CD4-positive, alpha-beta T cell treated with Interleukin-17A for 1 hour (primary cell): ENCODE results near the gene CIAO3.

ENCODE experiments used
- DNase-seq: peaks from one replicate; pipeline ENCODE4 v3.0.0-alpha.2; 2020

Gene CIAO3

DNA sequence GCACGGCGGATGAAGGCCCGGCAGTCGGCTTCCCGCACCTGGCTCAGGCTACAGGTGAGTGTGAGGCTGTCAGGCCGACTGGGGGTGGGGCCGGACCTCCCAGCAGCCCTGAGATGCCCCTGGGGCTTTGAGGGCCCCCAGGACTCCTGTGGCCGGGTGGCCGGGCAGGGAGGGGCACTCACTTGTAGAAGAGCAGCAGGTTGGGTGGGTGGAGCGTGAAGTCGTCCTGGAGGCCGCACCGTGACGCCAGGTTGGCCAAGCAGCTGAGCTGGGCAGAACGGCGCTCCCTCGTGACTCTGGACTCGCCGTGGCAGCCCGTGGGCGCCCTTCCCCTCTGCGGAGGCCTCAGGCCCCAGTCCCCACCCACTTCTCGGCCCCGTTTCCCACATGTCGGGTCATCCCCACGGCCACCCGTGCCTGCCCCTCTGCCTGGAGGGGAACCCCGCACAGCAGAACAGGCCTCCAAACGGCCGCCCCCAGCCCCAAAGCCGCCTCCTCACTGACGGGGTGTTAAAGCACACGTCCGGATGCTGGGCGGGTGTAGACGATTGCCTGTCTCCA, 34.5 kb upstream of the CIAO3 start:
- DNase-seq, result no peak

DNA sequence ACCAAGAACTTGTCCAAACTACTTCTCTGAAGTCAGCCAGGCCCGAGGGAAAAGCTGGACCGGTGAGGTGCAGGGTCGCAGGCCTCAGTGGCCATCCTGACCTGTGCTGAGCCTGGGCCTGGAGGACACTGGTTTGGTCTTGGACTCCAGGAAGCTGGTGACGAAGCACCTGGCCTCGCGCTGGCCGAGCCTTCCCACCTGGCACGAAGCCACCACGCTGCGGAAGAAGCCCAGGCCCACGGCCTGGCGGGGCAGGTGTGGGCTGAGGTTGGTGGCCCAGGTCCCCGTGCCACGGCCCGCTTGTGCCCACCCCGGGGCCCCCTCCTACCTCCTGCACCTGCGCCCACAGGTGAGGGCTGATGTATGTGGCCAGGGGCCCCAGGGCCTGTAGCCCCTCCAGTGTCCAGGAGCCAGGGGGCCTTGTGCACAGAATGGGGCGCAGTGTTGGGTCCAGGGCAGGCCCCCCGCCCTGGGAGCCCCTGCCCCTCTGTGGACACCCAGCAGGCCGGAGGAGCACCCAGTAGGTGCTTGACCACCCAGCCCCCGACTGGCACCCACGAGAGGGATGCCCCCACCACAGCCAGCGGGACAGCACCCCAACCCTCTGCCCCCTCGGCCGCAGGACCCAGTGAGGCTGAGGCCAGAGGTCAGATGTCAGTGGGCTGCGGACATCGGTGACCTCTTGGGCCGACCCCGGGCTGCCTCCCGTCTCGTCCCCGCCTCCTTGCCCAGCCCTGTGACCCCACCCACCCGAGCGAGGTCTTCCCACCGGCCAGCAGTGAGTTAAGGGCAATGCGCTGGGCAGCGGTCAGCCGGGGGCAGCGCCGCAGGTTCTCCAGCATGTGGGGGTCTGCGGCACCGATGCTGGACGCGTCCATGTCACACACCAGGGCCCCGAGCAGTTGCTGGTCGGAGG, 33.5 kb upstream of the CIAO3 start:
- DNase-seq, result no peak

DNA sequence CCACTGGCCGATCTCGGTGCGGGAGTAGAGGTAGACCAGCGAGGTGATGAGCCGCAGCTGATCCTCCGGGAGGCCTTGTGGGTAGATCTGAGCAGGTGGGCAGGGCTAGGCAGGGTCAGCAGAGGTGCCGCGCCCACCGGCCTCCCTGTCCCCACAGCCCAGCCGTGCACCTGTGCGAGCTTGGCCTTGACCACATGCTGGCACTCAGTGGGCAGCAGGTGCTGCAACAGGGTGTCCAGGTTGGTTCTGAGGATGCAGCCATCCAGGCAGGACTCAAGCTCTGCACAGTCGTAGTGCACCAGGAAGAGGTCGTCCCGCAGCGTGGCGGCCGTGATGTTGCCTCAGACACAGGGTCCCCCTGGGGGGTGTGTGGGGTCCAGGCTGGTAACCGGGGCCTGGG, 32.2 kb upstream of the CIAO3 start:
- DNase-seq, result no peak

DNA sequence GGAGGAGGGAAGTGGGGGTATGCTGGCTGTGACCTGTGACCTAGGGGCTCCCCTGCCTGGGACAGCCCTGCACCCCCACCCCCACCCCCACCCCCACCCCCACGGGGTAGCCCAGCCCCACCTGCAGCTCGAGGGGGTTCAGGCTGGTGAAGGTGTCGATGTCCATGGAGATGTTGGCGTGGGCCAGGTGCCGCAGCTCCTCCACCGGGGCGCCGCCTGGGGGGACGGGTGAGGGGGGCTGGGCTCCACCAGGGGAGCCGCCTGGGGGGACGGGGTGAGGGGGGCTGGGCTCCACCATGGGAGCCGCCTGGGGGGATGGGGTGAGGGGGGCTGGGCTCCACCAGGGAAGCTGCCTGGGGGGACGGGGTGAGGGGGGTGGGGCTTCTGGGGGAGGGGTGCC, 29.6 kb upstream of the CIAO3 start:
- DNase-seq, result no peak

DNA sequence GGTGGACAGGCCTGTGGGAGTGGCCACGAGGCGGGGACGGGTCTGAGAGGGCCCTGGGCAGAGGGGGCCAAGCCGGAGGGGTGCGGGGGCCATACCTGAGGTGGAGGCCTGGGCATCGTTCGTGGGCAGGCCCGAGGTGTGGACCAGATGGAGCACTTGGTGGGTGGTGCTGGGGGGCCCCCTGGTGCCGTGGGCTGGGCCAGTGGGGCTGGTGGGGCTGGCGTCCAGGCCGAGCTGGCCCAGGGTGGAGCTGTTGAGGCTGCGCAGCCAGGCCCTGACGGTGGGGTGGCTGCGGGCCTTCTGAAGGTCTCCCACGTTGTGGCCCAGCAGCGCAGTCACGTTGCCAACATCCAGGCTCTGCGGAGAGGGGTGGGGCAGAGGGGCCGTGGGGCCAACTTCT, 29.1 kb upstream of the CIAO3 start:
- DNase-seq, result no peak

DNA sequence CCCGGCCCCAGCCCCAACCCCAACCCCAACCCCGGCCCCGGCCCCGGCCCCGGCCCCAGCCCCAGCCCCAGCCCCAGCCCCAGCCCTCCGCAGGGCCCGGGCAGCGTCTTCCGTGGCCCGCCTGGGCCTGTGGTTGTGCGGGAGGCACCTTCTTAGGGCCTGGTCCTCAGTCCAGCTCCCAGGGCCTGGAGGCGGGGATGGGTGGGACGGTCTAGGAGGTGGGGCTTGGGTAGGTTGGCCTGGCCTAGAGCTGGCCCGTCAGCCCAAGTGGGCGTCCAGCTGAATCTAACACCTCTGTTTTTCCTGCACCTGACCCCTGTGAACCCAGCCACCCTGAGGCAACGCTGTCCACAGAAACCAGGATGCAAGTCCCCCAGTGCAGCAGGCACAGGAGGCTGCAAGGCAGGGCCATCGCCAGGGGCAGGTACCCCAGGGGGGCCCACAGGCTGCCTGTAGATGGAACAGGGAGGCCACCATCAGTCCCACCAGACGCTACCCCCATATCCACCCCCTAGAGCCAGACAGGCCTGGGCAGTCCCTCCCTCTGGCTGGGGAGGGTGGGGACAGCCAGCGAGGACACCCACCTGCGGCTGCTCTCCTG, 28.5 kb upstream of the CIAO3 start:
- DNase-seq, result no peak

DNA sequence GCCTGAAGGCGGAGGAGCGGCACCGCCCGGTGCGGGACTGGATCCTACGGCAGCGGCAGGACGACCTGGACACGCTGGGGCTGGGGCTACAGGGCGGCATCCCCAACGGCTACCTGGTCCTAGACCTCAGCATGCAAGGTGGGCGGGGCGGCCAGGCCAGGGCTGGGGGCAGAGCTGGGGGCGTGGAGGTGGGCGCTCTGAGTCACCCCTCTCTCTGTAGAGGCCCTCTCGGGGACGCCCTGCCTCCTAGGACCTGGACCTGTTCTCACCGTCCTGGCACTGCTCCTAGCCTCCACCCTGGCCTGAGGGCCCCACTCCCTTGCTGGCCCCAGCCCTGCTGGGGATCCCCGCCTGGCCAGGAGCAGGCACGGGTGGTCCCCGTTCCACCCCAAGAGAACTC, 27.6 kb upstream of the CIAO3 start:
- DNase-seq, result no peak

DNA sequence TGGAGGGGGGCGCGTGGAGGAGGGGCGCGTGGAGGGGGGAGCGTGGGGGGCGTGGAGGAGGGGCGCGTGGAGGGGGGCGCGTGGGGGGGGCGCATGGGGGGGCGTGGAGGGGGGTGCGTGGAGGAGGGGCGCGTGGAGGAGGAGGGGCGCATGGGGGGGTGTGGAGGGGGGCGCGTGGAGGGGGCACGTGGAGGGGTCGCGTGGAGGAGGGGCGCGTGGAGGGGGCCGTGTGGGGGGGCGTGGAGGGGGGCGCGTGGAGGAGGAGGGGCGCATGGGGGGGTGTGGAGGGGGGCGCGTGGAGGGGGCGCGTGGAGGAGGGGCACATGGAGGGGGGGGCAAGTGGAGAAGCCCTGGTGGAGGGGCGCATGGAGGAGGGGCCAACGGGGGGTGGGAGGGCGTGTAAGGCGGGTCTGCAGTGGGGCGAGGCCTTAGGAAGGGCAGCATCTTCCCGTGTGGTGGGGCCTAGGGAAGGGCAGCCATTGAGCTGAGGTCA, 27.0 kb upstream of the CIAO3 start:
- DNase-seq, result no peak

DNA sequence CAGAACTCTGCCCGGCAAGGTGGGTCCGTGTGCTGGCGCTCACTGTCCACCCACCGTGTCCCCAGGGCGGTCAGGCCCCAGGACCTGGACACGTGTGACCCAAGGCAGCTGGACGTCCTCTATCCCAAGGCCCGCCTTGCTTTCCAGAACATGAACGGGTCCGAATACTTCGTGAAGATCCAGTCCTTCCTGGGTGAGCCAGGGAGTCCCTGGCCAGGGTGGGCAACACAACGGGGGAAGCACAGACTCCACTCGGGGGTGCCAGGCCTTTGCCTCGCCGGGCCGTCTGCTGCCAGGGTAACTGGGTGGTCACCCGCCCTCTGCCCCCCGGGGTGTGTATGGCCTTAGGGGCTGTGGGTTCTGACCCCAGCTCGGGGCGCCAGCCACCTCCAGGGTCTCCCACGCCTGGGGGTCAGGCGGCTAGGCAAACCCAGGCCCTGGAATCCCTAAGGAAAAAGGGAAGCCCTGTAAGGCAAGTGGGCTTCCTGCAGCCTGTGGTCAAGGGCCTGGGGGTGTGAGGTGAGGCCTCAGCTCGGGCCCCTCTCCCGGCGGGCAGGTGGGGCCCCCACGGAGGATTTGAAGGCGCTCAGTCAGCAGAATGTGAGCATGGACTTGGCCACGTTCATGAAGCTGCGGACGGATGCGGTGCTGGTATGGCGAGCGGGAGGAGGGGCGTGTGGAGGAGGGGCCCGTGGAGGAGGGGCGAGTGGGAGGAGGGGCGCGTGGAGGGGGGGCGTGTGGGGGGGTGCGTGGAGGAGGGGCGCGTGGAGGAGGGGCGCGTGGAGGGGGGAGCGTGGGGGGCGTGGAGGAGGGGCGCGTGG, 26.2 kb upstream of the CIAO3 start:
- DNase-seq, result no peak

DNA sequence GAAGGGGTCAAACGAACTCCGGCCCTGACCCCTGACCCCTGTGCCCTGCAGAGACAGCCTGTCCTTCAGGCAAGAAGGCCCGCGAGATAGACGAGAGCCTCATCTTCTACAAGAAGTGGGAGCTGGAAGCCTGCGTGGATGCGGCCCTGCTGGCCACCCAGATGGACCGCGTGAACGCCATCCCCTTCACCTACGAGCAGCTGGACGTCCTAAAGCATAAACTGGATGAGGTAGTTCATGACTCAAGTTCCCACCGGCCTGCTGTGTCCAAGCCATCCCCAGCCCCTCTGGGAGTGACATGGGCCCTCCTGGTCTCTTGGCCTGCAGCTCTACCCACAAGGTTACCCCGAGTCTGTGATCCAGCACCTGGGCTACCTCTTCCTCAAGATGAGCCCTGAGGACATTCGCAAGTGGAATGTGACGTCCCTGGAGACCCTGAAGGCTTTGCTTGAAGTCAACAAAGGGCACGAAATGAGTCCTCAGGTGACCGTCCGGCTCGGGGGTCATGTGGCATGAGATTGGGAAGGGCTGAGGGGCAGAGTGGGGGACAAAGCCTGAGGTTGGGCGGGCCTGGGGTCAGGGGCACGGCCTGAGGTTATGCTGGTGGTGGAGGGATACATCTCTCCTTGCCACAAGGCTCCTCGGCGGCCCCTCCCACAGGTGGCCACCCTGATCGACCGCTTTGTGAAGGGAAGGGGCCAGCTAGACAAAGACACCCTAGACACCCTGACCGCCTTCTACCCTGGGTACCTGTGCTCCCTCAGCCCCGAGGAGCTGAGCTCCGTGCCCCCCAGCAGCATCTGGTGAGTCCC, 25.4 kb upstream of the CIAO3 start:
- no peak for DNase-seq

DNA sequence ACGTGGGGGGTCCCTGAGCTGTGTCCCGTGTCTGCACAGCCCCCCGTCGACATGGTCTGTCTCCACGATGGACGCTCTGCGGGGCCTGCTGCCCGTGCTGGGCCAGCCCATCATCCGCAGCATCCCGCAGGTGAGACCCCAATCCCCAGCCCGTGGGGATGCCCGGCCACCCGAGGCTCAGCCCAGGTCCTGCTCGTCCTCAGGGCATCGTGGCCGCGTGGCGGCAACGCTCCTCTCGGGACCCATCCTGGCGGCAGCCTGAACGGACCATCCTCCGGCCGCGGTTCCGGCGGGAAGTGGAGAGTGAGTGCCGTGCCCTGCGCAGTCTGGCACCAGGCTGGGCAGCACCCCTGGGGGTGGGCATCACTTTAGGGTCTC, 24.7 kb upstream of the CIAO3 start:
- no peak for DNase-seq

DNA sequence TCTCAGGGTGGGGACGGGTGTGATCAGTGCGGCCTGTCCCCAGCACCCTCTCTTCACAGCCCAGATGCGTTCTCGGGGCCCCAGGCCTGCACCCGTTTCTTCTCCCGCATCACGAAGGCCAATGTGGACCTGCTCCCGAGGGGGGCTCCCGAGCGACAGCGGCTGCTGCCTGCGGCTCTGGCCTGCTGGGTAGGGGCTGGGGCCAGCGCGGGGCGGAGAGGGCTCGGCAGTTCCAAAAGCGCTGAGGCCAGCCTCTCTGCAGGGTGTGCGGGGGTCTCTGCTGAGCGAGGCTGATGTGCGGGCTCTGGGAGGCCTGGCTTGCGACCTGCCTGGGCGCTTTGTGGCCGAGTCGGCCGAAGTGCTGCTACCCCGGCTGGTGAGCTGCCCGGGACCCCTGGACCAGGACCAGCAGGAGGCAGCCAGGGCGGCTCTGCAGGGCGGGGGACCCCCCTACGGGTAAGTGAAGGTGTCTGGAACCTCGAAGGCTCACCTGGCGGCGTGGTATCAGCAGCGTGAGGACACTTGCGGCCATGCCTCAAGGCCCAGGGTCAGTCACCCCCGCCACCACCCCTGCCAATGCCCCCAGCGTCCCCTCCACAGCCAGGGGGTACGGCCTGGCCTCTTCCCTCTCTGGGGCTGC, 24.2 kb upstream of the CIAO3 start:
- no peak for DNase-seq

DNA sequence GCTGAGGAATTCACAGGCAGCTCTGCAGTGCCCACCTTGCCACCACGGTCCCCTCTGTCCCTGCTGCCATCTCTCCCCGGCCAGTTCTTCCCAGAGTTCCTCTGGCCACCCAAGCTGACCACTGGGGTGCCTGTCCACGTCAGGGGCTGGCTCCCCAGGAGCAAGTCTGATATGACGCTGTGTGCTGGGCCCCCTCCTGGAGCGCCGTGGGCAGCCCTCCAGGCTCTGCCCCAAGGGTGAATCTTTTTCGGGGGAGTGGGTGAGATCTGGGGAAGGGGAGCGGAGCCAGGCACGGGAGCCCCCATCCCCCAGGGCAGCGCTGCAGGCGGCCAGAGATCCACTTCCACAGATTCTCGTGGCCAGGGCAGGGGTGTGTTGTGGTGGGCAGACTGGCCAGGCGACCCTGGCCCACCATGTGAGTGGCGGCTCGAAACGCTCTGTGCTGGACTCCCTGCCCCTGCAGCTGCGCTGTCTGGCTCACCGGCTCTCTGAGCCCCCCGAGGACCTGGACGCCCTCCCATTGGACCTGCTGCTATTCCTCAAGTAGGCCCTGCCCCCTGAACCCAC, 23.5 kb upstream of the CIAO3 start:
- DNase-seq, result no peak

DNA sequence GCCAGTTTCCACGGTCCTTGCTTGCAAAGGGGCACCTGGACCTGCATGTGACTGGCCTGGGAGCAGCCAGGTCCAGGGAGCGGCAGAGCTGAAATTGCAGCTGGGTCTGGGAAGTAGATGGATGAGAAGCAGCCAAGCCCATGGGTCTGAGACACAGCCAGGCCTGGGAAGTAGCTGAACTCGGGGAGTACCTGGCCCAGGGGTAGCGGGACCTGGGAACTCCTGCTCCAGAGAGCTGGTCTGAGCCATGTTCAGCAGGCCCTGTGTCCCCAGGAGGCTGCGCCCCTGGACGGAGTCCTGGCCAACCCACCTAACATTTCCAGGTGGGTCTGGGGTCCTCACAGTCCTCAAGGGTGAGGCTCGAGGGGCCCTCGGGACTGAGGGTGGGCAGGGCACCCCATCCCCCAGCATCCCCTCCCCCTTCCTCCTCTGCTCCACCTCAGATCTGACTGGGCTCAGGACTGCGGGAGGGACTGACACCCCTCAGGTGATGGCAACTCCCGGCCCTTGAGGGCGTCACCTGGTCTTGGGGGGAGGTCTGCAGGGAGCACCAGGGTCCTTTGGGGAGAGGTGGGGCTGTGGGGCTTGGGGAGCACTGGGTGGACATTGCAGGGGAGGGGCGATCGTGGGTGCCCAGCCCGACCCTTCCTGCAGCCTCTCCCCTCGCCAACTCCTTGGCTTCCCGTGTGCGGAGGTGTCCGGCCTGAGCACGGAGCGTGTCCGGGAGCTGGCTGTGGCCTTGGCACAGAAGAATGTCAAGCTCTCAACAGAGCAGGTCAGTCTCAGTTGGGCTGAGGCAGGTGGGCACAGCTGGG, 22.8 kb upstream of the CIAO3 start:
- DNase-seq, result no peak

DNA sequence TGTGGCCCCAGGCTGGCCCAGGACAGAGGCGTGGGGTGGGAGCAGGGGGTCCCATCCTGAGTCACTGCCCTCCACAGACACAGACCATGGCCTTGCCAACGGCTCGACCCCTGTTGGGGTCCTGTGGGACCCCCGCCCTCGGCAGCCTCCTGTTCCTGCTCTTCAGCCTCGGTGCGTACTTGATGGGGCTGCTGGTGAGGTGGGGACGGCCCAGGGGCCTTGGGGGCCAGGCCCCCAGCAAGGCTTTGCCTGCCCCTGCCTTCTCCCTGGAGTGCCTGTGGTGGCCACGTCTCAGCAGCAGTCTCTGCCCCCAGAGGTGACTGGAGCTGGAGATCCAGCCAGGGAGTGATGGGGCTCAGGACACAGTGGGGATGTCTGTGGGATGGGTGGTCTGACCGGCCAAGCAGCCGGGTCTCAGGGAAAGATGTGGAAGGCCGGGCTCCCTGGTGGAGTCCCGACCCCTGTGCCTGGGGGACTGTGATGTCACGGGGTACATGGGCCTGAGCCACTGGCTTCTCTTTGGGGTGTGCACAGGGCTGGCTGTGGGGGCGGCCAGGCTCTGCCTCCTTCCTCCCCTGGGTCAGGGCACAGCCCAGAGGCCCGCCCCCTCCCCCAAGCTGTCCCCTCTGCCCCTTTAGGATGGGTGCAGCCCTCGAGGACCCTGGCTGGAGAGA, 21.9 kb upstream of the CIAO3 start:
- DNase-seq, result no peak

DNA sequence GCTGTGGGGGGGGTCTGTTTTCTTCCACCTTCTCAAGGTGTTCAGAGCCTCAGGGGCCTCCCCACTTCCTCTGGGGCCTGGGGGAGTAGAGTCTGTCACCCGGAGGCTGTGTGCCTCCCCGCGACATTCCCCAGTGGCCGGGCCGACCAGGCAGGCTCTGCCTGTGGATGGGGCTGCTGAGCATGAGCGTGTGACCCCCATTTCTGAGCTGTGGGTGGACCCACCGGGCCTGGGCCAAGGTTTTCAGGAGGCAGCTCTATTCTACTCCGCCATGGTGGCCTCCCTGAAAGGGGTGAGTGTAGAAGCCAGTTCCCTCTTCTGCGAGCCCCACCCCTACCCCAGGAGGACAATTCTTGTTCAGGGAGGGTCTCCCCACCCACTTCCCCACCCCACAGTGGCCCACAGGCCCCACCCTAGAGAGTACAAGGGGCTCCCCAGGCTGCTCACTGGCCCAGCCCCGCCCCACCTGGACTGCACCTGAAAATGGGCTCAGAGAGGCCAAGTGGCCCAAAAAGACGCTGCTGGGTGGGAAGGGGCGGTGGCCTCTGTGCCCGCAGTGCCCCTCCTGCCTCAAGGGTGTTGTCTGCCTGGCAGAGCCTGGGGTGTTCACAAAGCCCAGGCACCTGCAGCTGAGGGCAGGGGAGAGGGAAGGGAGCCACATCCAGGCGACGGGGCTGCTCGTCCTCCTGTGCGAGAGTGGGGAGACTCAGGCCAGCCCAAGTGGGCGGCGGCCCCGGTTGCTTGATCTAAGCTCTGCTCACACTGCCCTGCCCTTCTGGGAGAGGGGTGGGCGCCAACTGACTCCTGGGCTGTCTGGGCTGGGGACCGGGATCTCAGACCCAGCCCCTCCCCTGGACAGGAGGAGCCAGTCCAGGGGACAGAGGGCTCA, 21.1 kb upstream of the CIAO3 start:
- no peak for DNase-seq

DNA sequence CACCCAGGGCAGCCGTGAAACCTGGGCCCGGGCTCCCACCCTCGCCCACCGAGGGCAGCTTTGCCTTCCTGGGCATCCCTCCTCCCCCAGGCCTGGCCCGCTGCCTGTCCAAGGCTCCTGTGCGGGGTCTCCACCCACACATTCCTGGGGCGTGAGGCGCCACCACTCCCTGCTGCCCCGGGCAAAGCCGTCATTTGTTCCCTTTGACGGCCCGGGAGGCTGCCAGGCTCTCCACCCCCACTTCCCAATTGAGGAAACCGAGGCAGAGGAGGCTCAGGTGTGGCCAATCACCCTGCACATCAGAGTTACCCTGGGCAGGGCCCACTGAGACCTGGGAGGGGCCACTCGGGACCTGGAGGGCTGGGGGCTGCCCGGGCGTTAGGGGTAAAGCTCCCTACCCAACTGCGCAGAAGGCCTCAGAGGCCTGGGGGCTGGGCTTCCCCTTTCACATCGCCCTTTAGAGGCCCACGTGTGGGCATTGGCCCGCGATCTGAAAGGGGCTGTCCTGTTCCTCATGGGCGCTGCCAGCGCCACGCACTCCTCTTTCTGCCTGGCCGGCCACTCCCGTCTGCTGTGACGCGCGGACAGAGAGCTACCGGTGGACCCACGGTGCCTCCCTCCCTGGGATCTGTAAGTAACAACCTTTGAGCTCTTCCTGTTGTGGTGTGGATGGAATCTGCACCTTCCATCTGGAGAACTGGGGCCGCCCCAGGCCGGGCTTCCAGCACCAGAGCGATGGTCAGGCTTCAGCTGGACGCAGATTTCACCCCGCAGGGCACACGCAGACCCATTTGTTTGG, 19.9 kb upstream of the CIAO3 start, which contains the start of gene MSLN:
TSS of gene MSLN (plus strand) at position 190 of the 799 bp plus-strand sequence. CDS start 1,947 bp downstream, outside the sequence.
- DNase-seq, result no peak

DNA sequence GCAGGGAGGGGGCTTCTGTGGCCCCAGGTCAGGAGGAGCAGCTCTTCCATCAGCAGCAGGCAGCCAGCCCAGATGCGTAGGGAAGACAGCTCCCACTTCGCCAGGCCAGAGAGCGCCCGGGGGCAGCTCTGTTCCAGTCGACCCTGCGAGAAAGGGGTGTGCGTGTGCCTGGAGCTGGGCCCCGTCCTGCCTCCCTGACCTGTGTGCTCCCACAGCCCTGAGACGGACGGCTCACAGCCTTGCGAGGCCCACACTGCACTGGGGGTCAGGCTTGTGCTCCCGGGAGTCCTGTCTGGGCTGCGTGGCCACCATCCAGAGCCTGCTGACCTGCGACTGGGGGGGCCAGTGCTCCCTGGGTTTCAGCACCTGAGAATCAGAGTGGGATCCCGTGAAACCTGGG, 19.3 kb upstream of the CIAO3 start:
- no peak for DNase-seq
